IgD-negative memory B cell (primary cell): ENCODE data around the gene TMPRSS3. TPM values are rescaled to one million over a fixed set of nuclear protein-coding genes. Genes with fewer than 3 reads are reported as not detected.
A peak's percentile ranks its signal among the peaks of the same experiment; 100 is the strongest.

Source experiments
- H3K27ac Mint-ChIP-seq, 3 donors: one replicate each; pipeline ENCODE4 v1.8.0; 2020 to 2022; ENCODE audit warnings: mild to moderate bottlenecking in 3 of 3, mixed read lengths in 3 of 3, moderate library complexity in 1 of 3
- H3K27me3 Mint-ChIP-seq: one replicate; pipeline ENCODE4 v1.8.0; 2021; ENCODE audit warnings: mixed read lengths
- H3K36me3 Mint-ChIP-seq: one replicate; pipeline ENCODE4 v1.8.0; 2020; ENCODE audit warnings: mild to moderate bottlenecking, mixed read lengths
- H3K4me1 Mint-ChIP-seq, 3 donors: one replicate each; pipeline ENCODE4 v1.8.0; 2020 to 2022; ENCODE audit warnings: mixed read lengths in 3 of 3, mild to moderate bottlenecking in 1 of 3
- H3K4me3 Mint-ChIP-seq, 4 donors: one replicate each; pipeline ENCODE4 v1.8.0; 2020 to 2022; ENCODE audit warnings: mild to moderate bottlenecking in 4 of 4, mixed read lengths in 4 of 4, moderate library complexity in 3 of 4
- H3K9me3 Mint-ChIP-seq, 3 donors: one replicate each; pipeline ENCODE4 v1.8.0; 2020 to 2021; ENCODE audit warnings: mixed read lengths in 3 of 3, mild to moderate bottlenecking in 1 of 3
- polyA plus RNA-seq: library from polyadenylated mRNA; unstranded; fragments of 300-500 nt; fragmentation: Illumina TruSeq; gene quantifications from one replicate; pipeline ENCODE4 v1.2.3, GENCODE V29; 2021

TMPRSS3 gene
- polyA plus RNA-seq, 1 donor from 2014 or later, result not detected

DNA sequence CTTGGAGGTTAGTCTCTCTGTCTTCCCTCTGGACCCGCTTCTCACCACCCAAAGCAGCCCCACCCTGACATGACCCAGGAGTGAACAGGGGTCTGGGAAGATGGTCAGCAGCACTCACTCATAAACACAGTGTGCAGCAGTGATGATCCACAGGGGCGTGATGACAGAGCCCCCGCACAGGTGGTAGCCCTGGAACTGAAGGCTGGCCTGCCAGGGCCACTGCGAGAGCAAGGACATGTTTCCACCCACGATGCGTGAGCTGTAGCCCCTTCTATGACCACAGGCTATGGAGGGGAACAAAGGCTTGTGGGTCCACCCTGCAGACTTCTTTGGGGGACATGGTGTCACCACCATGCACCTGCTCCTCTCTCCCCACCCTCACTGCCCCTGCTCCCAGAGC is 12.9 kb downstream of the TMPRSS3 start:
- peaks cover 16 to 18% (median 16%) of the 10 kb centered on the region in 3 donors for H3K4me1 Mint-ChIP-seq
- peaks cover 2% of the 10 kb centered on the region for H3K36me3 Mint-ChIP-seq
- peaks cover 14% of the 10 kb centered on the region for H3K27me3 Mint-ChIP-seq
- no peak overlapping the region for H3K27ac Mint-ChIP-seq
- H3K9me3 Mint-ChIP-seq, result peaks cover 7 to 11% (median 10%) of the 10 kb centered on the region in 3 donors
- no peak overlapping the region for H3K4me3 Mint-ChIP-seq

DNA sequence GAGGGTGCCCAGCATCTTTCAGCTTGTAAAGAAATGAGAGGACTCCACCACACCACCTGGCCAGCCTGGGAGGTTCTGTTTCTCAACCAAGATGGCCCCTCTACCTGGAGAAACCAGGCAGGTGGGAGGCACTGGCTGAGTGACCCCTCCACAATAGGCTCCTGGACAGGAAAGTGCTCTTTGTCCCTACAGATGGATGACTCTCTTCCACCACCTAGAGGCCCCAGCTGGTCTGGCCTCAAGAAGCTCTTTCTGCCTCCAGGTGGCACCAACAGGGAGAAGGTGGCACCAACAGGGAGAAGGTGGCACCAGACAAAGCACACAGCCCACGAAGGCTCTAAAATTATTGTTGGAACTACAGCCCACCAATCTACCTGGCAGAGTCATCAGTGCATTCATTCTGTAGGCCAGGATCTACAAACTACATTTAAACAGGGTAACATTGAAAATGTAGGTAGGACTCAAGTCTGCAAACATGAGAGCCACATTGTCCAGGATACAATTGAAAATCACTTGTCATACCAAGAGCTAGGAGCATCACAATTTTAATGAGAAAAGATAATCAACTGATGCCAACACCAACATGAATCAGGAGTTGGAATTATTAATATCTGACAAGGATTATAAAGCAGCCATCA is 14.4 kb downstream of the TMPRSS3 start:
- Mint-ChIP-seq H3K4me1 (peaks cover 15 to 16% (median 15%) of the 10 kb centered on the region in 3 donors), H3K9me3 (peaks cover 7 to 11% (median 10%) of the 10 kb centered on the region in 3 donors), H3K36me3 (no peaks in the 10 kb centered on the region), H3K4me3 (no peak overlapping the region), H3K27ac (no peak overlapping the region), H3K27me3 (peaks cover 8% of the 10 kb centered on the region)

DNA sequence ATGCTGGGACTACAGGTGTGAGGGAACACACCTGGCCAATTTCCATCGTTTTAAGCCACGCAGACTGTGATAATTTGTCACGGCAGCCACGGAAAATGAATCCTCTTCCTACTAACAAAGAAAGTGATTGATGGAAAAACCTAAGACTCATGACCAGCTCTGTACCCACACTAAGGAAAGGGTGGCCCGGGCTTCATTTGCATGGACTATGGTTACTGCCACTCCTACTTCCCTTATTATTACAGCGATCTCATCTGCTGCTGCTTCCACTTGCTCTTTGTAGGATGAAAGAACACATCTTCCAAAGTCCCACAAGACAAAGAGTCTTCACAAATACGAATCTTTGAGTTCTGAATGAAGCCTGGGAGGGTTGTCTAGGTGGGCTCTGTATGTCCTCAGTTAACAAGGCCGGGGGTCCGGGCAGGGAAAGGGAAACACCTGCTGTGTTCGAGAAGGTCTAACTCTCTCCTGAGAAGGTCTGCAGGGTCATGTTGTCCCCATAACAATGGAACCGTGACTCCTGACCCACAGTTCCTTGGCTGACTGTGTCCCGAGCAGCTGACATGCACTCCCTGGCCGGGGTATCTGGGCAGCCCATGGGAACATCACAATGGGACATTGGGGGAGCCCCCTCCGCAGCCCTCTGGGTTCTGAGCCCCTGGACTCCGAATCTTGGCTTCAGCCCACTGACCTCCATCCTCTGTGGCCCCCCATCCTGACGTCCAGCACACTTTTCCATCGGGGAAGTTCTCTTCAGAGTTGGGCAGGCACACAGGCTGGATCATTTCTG is 16.2 kb downstream of the TMPRSS3 start:
- Mint-ChIP-seq H3K27ac (peak overlapping the region in 1 of 3 donors; percentile 59), H3K4me3 (peak overlapping the region in 2 of 4 donors; percentile 74 to 95)

DNA sequence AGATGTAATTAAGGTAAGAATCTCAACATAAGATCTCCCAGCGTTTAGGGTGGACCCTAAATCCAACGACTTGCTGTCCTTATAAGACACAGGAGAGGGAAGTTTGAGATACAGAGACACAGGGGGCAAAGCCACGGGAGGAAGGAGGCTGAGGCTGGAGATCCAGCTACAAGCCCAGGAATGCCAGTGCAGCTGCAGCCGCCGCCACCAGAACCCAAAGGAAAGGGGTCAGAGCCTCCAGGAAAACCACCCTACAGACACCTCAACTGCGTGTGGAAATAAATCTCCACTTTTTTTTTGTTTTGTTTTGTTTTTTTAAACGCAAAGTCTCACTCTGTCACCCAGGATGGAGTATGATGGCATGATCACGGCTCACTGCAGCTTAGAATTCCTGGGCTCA is 17.4 kb downstream of the TMPRSS3 start:
- H3K27me3 Mint-ChIP-seq, result peaks cover 9% of the 10 kb centered on the region

More for the DNA sequence above, 16.2 kb downstream of the TMPRSS3 start:
- H3K4me1 Mint-ChIP-seq, result peaks cover 10 to 15% (median 14%) of the 10 kb centered on the region in 3 donors
- H3K36me3 Mint-ChIP-seq, result no peaks in the 10 kb centered on the region
- peaks cover 7 to 11% (median 10%) of the 10 kb centered on the region in 3 donors for H3K9me3 Mint-ChIP-seq
- peaks cover 9% of the 10 kb centered on the region for H3K27me3 Mint-ChIP-seq

DNA sequence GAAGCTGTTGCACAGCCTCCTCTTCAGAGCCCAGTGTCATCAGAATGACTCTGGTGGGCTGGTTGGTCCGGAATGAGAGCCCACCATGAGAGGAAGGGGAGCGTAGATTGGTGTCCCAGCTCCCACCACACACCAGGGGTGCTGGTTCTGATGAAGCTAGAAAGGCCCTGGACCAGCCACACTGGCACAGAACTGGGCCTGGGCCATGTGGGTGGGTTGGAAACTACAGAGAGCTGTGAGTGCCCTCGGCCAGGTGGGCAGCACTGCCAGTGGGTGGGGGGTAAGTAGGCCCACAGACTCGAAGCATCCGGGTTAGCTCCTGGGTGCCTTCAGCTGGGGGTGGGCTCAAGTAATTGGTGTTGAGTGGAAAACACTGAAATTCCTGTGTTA is 17.9 kb downstream of the TMPRSS3 start:
- Mint-ChIP-seq H3K4me1 (peaks cover 2 to 10% (median 9%) of the 10 kb centered on the region in 3 donors), H3K27me3 (peaks cover 12% of the 10 kb centered on the region), H3K36me3 (no peaks in the 10 kb centered on the region), H3K27ac (no peak overlapping the region), H3K4me3 (no peak overlapping the region), H3K9me3 (peaks cover 7 to 11% (median 10%) of the 10 kb centered on the region in 3 donors)

More for the DNA sequence above, 17.4 kb downstream of the TMPRSS3 start:
- Mint-ChIP-seq H3K4me3 (peak overlapping the region in 1 of 4 donors; percentile 45), H3K36me3 (no peaks in the 10 kb centered on the region), H3K4me1 (peaks cover 2 to 10% (median 9%) of the 10 kb centered on the region in 3 donors), H3K27ac (peak overlapping the region in 1 of 3 donors; percentile 59), H3K9me3 (peaks cover 7 to 11% (median 10%) of the 10 kb centered on the region in 3 donors)

DNA sequence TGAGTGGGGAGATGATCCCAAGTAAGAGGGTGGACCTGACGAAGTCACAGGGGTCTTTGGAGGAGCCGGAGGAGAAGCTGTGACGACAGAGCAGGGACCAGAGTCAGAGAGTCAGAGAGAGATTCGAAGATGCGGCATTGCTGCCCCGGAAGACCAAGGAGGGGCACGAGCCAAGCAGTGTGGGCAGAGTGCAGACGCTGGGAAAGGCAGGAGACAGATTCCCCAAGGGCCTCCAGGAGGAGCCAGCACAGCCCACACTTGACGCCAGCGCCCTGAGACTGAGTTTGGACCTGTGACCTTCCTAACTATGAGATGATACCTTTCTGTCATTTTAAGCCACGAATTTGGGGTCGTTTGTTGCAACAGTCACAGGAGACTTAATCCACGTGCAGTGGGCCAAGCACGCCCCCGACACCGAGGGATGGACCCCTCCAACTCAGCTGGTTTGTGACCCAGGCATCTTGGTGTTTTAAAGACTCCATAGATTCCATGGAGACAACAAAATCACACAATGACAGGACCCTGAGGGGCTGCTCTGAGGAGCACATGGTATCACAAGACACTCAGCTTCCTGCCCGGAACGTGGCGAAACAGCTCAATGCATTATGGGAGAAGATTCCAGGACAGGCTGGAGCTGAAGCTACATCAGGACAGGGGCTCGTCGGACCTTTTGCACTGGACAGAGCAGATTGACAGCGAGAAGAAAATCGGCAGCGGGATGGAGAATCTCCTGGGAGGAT is 18.5 kb downstream of the TMPRSS3 start:
- no peak overlapping the region for H3K27ac Mint-ChIP-seq
- peaks cover 12% of the 10 kb centered on the region for H3K27me3 Mint-ChIP-seq
- peaks cover 7 to 9% (median 9%) of the 10 kb centered on the region in 3 donors for H3K9me3 Mint-ChIP-seq
- no peaks in the 10 kb centered on the region for H3K36me3 Mint-ChIP-seq
- H3K4me3 Mint-ChIP-seq, result no peak overlapping the region
- peaks cover 2 to 10% (median 9%) of the 10 kb centered on the region in 3 donors for H3K4me1 Mint-ChIP-seq

DNA sequence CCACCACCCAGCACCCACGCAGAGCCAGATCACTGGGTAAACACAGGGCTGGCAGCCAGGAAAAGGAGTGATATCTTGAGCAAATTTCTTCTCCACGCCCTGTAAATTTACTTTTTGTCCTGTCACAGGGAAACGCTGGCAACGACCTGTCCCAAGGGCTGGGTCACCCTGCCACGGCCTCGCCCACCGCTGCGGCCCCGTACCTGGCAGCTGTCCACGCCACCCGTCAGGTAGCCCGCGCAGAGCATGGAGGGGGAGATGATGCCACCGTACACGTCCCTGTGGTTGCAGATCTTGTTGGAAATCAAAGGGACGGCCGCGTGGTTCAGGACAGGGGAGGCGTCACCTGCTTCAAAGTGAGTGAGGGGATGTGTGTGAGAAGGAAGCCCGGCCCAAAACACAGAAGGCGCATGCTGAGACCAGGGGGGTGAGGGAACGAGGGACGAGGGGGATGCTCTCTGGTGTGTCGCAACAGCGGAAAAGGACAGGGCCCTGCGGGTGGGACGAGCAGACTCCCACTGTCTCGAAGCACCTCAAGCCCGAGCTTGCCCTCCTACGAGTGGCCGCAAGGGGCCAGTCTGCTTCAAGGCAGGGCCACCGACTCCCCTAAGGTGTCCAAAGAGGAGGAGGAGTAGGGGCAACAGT is 19.4 kb downstream of the TMPRSS3 start:
- H3K9me3 Mint-ChIP-seq, result peaks cover 0 to under 1% (median under 1%) of the 10 kb centered on the region in 3 donors
- no peak overlapping the region for H3K27ac Mint-ChIP-seq
- H3K4me3 Mint-ChIP-seq, result no peak overlapping the region
- no peaks in the 10 kb centered on the region for H3K36me3 Mint-ChIP-seq
- peaks cover 12% of the 10 kb centered on the region for H3K27me3 Mint-ChIP-seq
- H3K4me1 Mint-ChIP-seq, result peaks cover 2 to 10% (median 9%) of the 10 kb centered on the region in 3 donors

DNA sequence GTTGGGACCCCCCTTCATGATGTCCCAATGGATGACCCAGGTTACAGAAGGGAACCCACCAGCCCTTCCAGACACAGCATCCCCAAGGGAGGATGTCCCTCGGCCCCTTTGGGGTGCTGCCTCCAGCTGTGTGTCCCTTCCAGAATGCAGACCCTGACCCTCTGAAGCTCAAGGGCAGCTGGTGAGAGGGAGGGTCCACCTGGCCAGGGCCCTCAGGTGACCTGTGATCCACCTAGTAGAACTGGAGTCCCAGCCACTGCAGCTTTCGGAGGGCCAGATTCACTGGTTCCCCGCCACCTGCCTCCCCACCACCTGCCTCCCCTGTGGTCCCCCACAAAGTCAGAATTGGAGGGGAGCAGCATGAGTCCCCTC is 19.9 kb downstream of the TMPRSS3 start:
- Mint-ChIP-seq H3K36me3 (no peaks in the 10 kb centered on the region), H3K4me3 (no peak overlapping the region), H3K4me1 (peaks cover 2 to 10% (median 9%) of the 10 kb centered on the region in 3 donors), H3K27me3 (peaks cover 12% of the 10 kb centered on the region), H3K9me3 (no peaks in the 10 kb centered on the region), H3K27ac (no peak overlapping the region)

DNA sequence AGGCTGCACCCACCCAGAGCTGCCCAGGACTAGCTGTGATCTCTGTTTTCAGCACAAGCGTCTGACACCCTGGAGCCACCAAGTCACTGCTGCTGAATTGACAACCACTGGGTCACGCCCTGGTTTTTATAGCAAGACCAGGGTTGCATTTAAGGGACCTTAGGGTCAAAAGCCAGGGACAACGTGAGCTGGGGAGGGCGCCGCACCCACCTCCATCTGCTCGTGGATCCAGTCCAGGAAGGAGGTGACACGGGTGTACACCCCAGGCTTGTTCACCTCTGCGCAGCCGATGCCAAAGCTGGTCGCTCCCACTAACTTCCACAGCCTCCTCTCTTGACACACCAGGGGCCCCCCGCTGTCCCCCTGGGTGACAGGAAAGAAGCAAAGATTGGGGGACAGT is 20.3 kb downstream of the TMPRSS3 start:
- H3K9me3 Mint-ChIP-seq, result no peaks in the 10 kb centered on the region
- peaks cover 2 to 10% (median 9%) of the 10 kb centered on the region in 3 donors for H3K4me1 Mint-ChIP-seq
- peaks cover 13% of the 10 kb centered on the region for H3K27me3 Mint-ChIP-seq
- H3K36me3 Mint-ChIP-seq, result no peaks in the 10 kb centered on the region
- H3K4me3 Mint-ChIP-seq, result no peak overlapping the region
- H3K27ac Mint-ChIP-seq, result no peak overlapping the region

DNA sequence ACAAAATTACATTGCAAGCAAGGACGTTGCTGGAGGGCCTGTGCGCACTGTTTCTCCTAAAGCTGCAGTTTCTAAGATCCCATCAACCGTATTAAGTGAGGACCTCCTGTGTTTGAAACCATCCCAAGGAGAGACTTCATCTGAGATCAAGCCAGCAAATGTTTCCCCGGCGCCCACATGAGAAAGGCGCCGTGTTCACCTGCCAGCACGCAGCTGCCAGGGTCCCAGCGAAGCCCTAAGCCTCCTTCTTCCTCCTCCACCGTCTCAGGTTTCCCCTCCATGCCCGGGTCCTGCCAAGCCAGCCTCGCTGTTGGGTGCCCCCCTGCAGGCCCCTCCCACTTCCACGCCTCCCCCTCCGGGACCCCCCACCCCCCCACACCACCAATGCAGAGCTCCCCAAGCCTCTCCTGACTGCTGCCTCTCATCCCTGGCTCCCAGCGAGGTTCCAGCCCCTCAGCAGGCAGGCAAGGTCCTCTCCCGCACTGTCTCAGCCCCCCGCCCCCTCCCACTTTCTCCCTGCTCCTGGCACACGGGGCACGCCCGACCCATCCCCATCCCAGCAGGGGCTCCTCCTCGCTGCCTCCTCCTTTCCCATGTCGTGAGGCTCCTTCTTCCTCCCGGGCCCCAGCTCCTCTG is 20.9 kb downstream of the TMPRSS3 start:
- H3K4me1 Mint-ChIP-seq, result peaks cover 2 to 10% (median 9%) of the 10 kb centered on the region in 3 donors
- peaks cover 13% of the 10 kb centered on the region for H3K27me3 Mint-ChIP-seq
- no peaks in the 10 kb centered on the region for H3K9me3 Mint-ChIP-seq
- H3K27ac Mint-ChIP-seq, result no peak overlapping the region
- no peak overlapping the region for H3K4me3 Mint-ChIP-seq
- H3K36me3 Mint-ChIP-seq, result no peaks in the 10 kb centered on the region

DNA sequence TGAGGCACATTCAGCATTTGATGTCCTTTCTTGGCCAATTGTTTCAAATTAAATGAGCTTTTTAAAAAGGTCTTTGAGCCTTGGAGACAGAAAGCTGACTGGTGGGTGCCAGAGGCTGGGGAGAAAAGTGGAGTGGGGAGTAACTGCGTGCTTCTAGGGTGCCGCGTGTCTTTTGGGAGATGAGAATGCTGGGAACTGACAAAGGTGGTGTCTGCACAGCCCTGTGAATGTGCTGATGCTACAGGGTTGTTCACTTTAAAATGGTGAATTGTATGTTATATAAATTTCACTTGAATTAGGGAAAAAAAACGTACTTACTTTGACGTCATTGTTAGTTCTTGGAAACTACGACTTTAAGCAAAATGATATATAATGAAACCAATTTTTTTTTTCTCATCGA is 21.4 kb downstream of the TMPRSS3 start:
- Mint-ChIP-seq H3K36me3 (no peaks in the 10 kb centered on the region), H3K9me3 (no peaks in the 10 kb centered on the region), H3K27ac (peak overlapping the region in 1 of 3 donors; percentile 32), H3K4me3 (no peak overlapping the region), H3K4me1 (peaks cover under 1 to 7% (median 7%) of the 10 kb centered on the region in 3 donors), H3K27me3 (peaks cover 10% of the 10 kb centered on the region)

DNA sequence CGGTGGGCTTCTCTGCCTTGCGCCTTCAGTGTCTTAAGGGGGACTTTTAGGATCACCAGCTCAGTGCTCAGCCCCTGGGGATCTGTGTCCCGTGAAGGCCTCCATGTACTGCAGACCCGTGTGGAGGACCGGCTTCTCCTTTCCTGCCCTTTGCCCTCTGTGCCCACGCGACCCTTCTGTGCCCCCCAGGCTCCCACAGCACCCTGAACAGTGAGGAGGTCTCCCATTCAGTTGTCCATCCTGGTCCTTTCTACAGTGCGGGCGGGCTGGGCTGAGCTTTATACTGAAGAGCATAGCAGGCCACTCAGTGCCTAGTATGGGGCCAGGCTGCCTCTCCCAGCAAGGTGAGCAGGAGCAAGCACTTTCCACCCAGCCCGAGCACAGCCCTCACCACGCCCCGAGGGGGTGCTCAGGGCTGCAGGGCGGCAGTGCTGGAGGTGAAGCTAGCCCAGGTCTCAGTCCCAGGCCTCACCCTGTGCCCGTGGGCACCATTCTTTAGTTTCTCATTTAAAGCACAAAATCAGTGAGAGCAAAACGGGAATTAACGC is 21.9 kb downstream of the TMPRSS3 start:
- Mint-ChIP-seq H3K36me3 (no peaks in the 10 kb centered on the region), H3K4me3 (no peak overlapping the region), H3K9me3 (no peaks in the 10 kb centered on the region), H3K27ac (peak overlapping the region in 1 of 3 donors; percentile 32), H3K4me1 (peaks cover 0 to 5% (median 4%) of the 10 kb centered on the region in 3 donors), H3K27me3 (peaks cover 10% of the 10 kb centered on the region)

DNA sequence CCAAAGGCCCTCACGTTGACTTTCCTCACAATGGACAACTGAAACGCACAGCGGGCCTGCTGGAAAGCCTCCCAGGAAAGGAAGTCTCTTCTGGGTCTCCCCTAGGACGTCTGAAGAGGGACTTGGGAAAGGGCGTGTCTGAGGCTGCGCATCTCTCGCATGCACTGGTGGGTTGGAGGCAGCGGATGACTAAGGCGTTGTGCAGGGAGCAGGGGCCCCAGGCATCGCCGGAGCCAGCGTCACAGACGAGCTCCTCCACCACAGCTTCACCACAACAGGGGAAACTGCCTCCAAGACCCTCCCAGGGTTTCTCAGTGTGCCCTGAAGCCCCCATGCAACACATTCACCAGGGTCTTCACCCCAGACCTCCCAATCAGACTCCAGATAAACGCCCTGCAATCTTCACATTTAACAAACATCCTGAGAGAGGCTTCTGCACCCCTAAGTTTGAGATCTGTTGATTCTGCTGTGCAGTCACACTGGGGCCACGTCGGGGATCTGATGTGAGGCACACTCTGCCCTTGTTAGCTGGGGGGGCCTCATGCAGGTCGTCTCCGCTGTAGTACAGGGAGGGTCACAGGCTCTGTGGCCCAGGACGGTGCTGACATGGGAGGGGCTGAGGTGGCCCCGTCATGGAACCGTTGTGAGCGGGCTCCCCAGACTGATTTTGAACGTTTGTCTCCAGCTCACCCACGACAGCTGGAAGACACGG is 22.5 kb downstream of the TMPRSS3 start:
- H3K4me3 Mint-ChIP-seq, result no peak overlapping the region
- H3K27me3 Mint-ChIP-seq, result peaks cover 10% of the 10 kb centered on the region
- no peaks in the 10 kb centered on the region for H3K36me3 Mint-ChIP-seq
- no peak overlapping the region for H3K27ac Mint-ChIP-seq
- H3K4me1 Mint-ChIP-seq, result peaks cover 0 to 4% (median 4%) of the 10 kb centered on the region in 3 donors
- H3K9me3 Mint-ChIP-seq, result no peaks in the 10 kb centered on the region
